ENCODE measurements around the gene TRPM4. TPM values are rescaled to one million over a fixed set of nuclear protein-coding genes. Genes with fewer than 3 reads are reported as not detected.

Gene TRPM4
- total RNA-seq, 1 experiment from 2014 or later = 30.0 TPM

DNA sequence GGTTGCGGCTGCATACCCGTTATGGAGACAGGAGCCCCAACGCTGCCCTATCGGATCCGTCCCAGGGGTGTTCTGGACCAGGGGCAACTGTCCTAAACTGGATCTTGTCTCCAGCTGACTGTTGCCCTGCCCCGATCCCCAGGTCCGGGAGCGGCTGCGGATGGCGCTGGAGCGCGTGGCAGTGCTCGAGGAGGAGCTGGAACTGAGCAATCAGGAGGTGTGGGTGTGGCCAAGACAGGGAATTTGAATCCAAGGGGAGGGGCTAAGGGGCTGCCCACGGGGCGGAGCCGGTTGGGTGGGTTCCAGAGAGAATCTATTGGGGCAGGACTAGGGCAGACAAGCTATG lies 28.4 kb upstream of the TRPM4 start:
- no peak for DNase-seq
- no peak for ATAC-seq
- H3K27me3 ChIP-seq (ENCODE audit: low read length) = no peaks in the 10 kb centered on the region
- no TSS peak for BruUV-seq (replicated peaks)
- no peak overlapping the region for H3K4me2 ChIP-seq (ENCODE audit: low read length)
- H3K36me3 ChIP-seq (ENCODE audit: low read depth, low read length) = no peaks in the 10 kb centered on the region
- CTCF ChIA-PET = no interaction called here
- H3F3A ChIP-seq (ENCODE audit: low read length, unreplicated experiment) = no peaks in the 10 kb centered on the region
- POLR2A ChIA-PET (ENCODE audit: unreplicated experiment) = no interaction called here
- H3K9me2 ChIP-seq (replicated peaks; ENCODE audit: low read length) = no peaks in the 10 kb centered on the region
- H3K4me3 ChIP-seq (ENCODE audit: low read length) = no peak overlapping the region
- H3K4me1 ChIP-seq (ENCODE audit: insufficient read depth, low read length) = no peaks in the 10 kb centered on the region; the same call in none of the 2 replicates
- TF ChIP-seq EZH2phosphoT487 (IDR thresholded peaks at IDR 0.05; ENCODE audit: borderline replicate concordance, low read length) (no peak), EZH2 (IDR thresholded peaks at IDR 0.05; ENCODE audit: low read length, unreplicated experiment) (no peak)
- TF ChIP-seq, protein P1, sequence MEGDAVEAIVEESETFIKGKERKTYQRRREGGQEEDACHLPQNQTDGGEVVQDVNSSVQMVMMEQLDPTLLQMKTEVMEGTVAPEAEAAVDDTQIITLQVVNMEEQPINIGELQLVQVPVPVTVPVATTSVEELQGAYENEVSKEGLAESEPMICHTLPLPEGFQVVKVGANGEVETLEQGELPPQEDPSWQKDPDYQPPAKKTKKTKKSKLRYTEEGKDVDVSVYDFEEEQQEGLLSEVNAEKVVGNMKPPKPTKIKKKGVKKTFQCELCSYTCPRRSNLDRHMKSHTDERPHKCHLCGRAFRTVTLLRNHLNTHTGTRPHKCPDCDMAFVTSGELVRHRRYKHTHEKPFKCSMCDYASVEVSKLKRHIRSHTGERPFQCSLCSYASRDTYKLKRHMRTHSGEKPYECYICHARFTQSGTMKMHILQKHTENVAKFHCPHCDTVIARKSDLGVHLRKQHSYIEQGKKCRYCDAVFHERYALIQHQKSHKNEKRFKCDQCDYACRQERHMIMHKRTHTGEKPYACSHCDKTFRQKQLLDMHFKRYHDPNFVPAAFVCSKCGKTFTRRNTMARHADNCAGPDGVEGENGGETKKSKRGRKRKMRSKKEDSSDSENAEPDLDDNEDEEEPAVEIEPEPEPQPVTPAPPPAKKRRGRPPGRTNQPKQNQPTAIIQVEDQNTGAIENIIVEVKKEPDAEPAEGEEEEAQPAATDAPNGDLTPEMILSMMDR (conservative IDR thresholded peaks at IDR 0.05; ENCODE audit: low read depth, low read length) = no peak
- no peak overlapping the region for H2AFZ ChIP-seq (ENCODE audit: low read length)
- H4K20me1 ChIP-seq (ENCODE audit: low read length) = no peaks in the 10 kb centered on the region
- no peaks in the 10 kb centered on the region for H3K79me2 ChIP-seq (ENCODE audit: low read length)
- no peaks in the 10 kb centered on the region for H3K9me3 ChIP-seq (ENCODE audit: low read length)
- H3K9ac ChIP-seq (ENCODE audit: low read length) = no peak overlapping the region
- intact Hi-C loops (cut with micrococcal nuclease) = loop anchor here (2.0 kb wide), 1 partner anchor 14 kb away; no protein-coding TSS in a partner anchor
- H3K27ac ChIP-seq (ENCODE audit: low read length) = no peak overlapping the region

DNA sequence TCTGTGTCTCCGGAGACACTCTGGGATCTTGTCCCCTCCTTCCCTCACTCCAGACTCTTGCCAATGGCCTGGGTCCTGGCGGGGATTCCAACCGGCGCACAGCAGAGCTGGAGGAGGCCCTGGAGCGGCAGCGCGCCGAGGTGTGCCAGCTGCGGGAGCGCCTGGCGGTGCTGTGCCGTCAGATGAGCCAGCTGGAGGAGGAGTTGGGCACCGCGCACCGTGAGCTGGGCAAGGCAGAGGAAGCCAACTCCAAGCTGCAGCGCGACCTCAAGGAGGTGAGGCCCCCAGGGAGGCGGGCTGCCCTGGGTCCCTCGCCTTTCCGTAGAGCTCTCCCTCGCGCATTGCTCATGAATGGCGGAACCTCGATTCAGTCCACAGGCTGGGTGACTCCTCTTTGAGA lies 27.3 kb upstream of the TRPM4 start:
- Histone ChIP-seq H3K4me3 (ENCODE audit: low read length) (no peak overlapping the region), H3K36me3 (ENCODE audit: low read depth, low read length) (no peaks in the 10 kb centered on the region), H4K20me1 (ENCODE audit: low read length) (no peaks in the 10 kb centered on the region), H2AFZ (ENCODE audit: low read length) (no peak overlapping the region), H3F3A (ENCODE audit: low read length, unreplicated experiment) (no peaks in the 10 kb centered on the region), H3K9ac (ENCODE audit: low read length) (no peak overlapping the region), H3K9me2 (replicated peaks; ENCODE audit: low read length) (no peaks in the 10 kb centered on the region), H3K4me1 (ENCODE audit: insufficient read depth, low read length) (no peaks in the 10 kb centered on the region; the same call in none of the 2 replicates), H3K27ac (ENCODE audit: low read length) (no peak overlapping the region), H3K79me2 (ENCODE audit: low read length) (no peaks in the 10 kb centered on the region), H3K4me2 (ENCODE audit: low read length) (no peak overlapping the region), H3K27me3 (ENCODE audit: low read length) (no peaks in the 10 kb centered on the region), H3K9me3 (ENCODE audit: low read length) (no peaks in the 10 kb centered on the region)
- ATAC-seq (no peak), DNase-seq (no peak)
- no TSS peak for BruUV-seq (replicated peaks)
- ChIA-PET POLR2A (ENCODE audit: unreplicated experiment) (no interaction called here), CTCF (no interaction called here)
- TF ChIP-seq EZH2 (IDR thresholded peaks at IDR 0.05; ENCODE audit: low read length, unreplicated experiment) = no peak
- TF ChIP-seq EZH2phosphoT487 (IDR thresholded peaks at IDR 0.05; ENCODE audit: borderline replicate concordance, low read length) = no peak
- intact Hi-C loops (cut with micrococcal nuclease) = no loop called here

DNA sequence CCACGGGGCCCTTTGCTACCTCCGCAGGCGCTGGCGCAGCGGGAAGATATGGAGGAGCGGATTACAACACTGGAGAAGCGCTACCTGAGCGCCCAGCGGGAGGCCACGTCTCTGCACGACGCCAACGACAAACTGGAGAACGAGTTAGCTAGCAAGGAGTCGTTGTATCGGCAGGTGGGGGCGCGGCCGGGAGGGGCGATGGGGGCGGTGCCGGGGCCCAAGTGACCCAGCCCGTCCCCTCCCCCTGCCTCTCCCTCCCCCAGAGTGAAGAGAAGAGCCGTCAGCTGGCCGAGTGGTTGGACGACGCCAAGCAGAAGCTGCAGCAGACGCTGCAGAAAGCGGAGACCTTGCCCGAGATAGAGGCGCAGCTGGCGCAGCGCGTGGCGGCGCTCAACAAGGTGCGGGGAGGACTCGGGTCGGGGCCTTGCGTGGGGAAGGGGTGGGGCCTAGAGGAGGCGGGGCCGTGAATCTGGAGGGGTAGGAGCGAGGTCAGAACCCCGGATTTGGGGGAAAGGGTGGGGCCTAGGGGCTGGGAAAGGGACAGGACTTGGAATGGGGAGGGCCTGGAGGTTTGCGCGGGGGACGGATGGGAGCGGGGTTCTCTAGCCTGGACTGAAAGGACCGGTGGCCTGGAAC lies 24.5 kb upstream of the TRPM4 start:
- BruUV-seq (replicated peaks) = no TSS peak
- H3K27me3 ChIP-seq (ENCODE audit: low read length) = no peaks in the 10 kb centered on the region
- DNase-seq (no peak), ATAC-seq (no peak)
- no peak overlapping the region for H3K4me3 ChIP-seq (ENCODE audit: low read length)
- ChIA-PET POLR2A (ENCODE audit: unreplicated experiment) (no interaction called here), CTCF (no interaction called here)
- H3K4me2 ChIP-seq (ENCODE audit: low read length) = no peak overlapping the region
- intact Hi-C loops (cut with micrococcal nuclease) = no loop called here
- H2AFZ ChIP-seq (ENCODE audit: low read length) = no peak overlapping the region
- no peaks in the 10 kb centered on the region for H3K79me2 ChIP-seq (ENCODE audit: low read length)
- H3F3A ChIP-seq (ENCODE audit: low read length, unreplicated experiment) = no peaks in the 10 kb centered on the region
- H3K36me3 ChIP-seq (ENCODE audit: low read depth, low read length) = no peaks in the 10 kb centered on the region
- H3K4me1 ChIP-seq (ENCODE audit: insufficient read depth, low read length) = no peaks in the 10 kb centered on the region; the same call in 1 of the 2 replicates
- H3K9ac ChIP-seq (ENCODE audit: low read length) = no peak overlapping the region
- no peaks in the 10 kb centered on the region for H4K20me1 ChIP-seq (ENCODE audit: low read length)
- H3K9me3 ChIP-seq (ENCODE audit: low read length) = no peaks in the 10 kb centered on the region
- H3K27ac ChIP-seq (ENCODE audit: low read length) = no peak overlapping the region
- TF ChIP-seq, protein P1 (conservative IDR thresholded peaks at IDR 0.05; ENCODE audit: low read depth, low read length) = no peak
- TF ChIP-seq EZH2 (IDR thresholded peaks at IDR 0.05; ENCODE audit: low read length, unreplicated experiment) = no peak
- TF ChIP-seq EZH2phosphoT487 (IDR thresholded peaks at IDR 0.05; ENCODE audit: borderline replicate concordance, low read length) = no peak
- no peaks in the 10 kb centered on the region for H3K9me2 ChIP-seq (replicated peaks; ENCODE audit: low read length)

All from PC-3 (cell line).